ENCODE results near the gene VAV1. TPM values are rescaled to one million over a fixed set of nuclear protein-coding genes. Genes with fewer than 3 reads are reported as not detected.

VAV1 gene
- total and polyA plus RNA-seq, 9 of the 15 experiments (the other 6 are each of a cell fraction or from before 2014, with no cell fraction given) = 0.46 to 20.1 (median 11.1) TPM

DNA sequence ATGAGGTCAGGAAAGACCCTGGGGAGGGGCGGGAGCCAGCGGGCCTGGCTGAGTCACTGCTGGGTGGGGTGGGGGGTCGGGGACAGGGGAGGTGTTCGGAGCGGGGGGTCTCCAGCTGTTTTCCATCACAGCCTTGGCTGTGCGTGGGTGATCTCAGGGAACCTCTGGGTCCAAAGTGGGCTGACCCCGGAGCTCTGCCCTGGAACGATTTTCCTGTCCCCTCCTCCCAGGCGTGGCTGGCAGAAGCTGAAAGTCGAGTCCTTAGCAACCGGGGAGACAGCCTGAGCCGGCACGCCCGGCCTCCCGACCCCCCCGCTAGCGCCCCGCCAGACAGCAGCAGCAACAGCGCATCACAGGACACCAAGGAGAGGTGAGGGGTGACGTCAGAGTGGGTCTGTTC is 22.4 kb upstream of the VAV1 start:
- Histone ChIP-seq H3K9me3 (replicated peaks; ENCODE audit: control insufficient read depth, insufficient read depth, low read depth, low read length) (no peaks in the 10 kb centered on the region), H3K9me1 (ENCODE audit: control insufficient read depth, insufficient read depth, low read length) (no peaks in the 10 kb centered on the region), H3K4me2 (ENCODE audit: insufficient read depth, low read length) (no peak overlapping the region), H3K9ac (ENCODE audit: insufficient read depth in 1 of 2, low read depth in 2 of 2, low read length in 2 of 2) (no peak overlapping the region), H3K36me3 (ENCODE audit: control insufficient read depth, insufficient read depth, low read length) (peaks cover 83% of the 10 kb centered on the region; the same call in 2 of the 3 replicates), H3K4me3 (no peak overlapping the region), H3K79me2 (ENCODE audit: control insufficient read depth, insufficient read depth, low read length) (no peaks in the 10 kb centered on the region), H3K4me1 (replicated peaks in 1 of 2; ENCODE audit: control insufficient read depth in 2 of 2, insufficient read depth in 2 of 2, low read length in 2 of 2) (peaks cover 0 to 37% of the 10 kb centered on the region in 2 experiments; a peak in 3 of 5 replicates), H3K27me3 (ENCODE audit: control insufficient read depth in 2 of 2, insufficient read depth in 2 of 2, low read length in 2 of 2) (no peaks in the 10 kb centered on the region), H3K27ac (ENCODE audit: extremely low read depth, low read depth, low read length) (no peak overlapping the region), H4K20me1 (replicated peaks; ENCODE audit: control insufficient read depth, insufficient read depth, low read length) (no peaks in the 10 kb centered on the region; the same call in 1 of the 2 replicates), H2AFZ (ENCODE audit: low read depth, low read length) (no peak overlapping the region)
- no peak for ATAC-seq
- POLR2A ChIA-PET = interaction anchor here (0.5 to 1.2 kb wide), 5 partner anchors 9 to 233 kb away, joined by 3 to 6 read pairs (median 4); partner anchors contain the start of gene GPR108
- no peak for FAIRE-seq
- DNase-seq (ENCODE audit: extremely low read depth in 1 of 4, low spot score in 3 of 4) = no peak
- WGBS (ENCODE audit: insufficient coverage, low coverage, missing lambda C conversion rate) = 86% methylated on average over 14 of the region's 20 CpGs
- in situ Hi-C loops (cut with MboI) = no loop called here
- no TSS peak for BruUV-seq (replicated peaks)
- CTCF ChIA-PET (ENCODE audit: low intra/inter-chr PET ratio) = no interaction called here
- intact Hi-C loops (cut with micrococcal nuclease) = no loop called here
- TF ChIP-seq DPF2 (IDR thresholded peaks at IDR 0.05) = no peak
- no peak for TF ChIP-seq SAP30 (IDR thresholded peaks at IDR 0.05; ENCODE audit: borderline replicate concordance, insufficient read depth, low read depth, low read length, poor library complexity, severe bottlenecking)
- TF ChIP-seq ESRRA (IDR thresholded peaks at IDR 0.05; ENCODE audit: borderline replicate concordance, low read depth) = no peak
- TF ChIP-seq FOXM1 (IDR thresholded peaks at IDR 0.05; ENCODE audit: low read depth) = no peak
- TF ChIP-seq FOXM1 (CRISPR knock-in tag; IDR thresholded peaks at IDR 0.05; ENCODE audit: low read depth) = no peak
- TF ChIP-seq CC2D1A (IDR thresholded peaks at IDR 0.05) = no peak
- no peak for TF ChIP-seq ZFP36 (IDR thresholded peaks at IDR 0.05; ENCODE audit: low read depth, low read length, partially characterized antibody)
- TF ChIP-seq HIVEP1 (CRISPR knock-in tag; IDR thresholded peaks at IDR 0.05) = no peak
- no peak for TF ChIP-seq MEIS2 (IDR thresholded peaks at IDR 0.05; ENCODE audit: partially characterized antibody)
- no peak for TF ChIP-seq ZNF592 (IDR thresholded peaks at IDR 0.05)
- TF ChIP-seq LEF1 (IDR thresholded peaks at IDR 0.05) = no peak
- TF ChIP-seq POLR3A (IDR thresholded peaks at IDR 0.05; ENCODE audit: borderline replicate concordance, extremely low read depth, insufficient read depth, insufficient read length) = no peak
- TF ChIP-seq POLR2G (IDR thresholded peaks at IDR 0.05; ENCODE audit: low read depth, low read length) = 0 out of 2 replicates have a peak, but pooled peaks have one; percentile 25
- TF ChIP-seq NCOA2 (IDR thresholded peaks at IDR 0.05; ENCODE audit: partially characterized antibody in 2 of 2) = no peak
- no peak for TF ChIP-seq PPARD (CRISPR knock-in tag; IDR thresholded peaks at IDR 0.05)
- TF ChIP-seq CHD1 (IDR thresholded peaks at IDR 0.05; ENCODE audit: low read length) = no peak
- TF ChIP-seq PHB (CRISPR knock-in tag; IDR thresholded peaks at IDR 0.05) = no peak
- TF ChIP-seq NFIC (IDR thresholded peaks at IDR 0.05) = no peak
- TF ChIP-seq PKNOX1 (IDR thresholded peaks at IDR 0.05) = no peak
- 0 out of 2 replicates have a peak, but pooled peaks have one; percentile 29 for TF ChIP-seq RBFOX2 (IDR thresholded peaks at IDR 0.05; ENCODE audit: low read depth, low read length)

Data from K562 (cell line).